Activated gamma-delta T cell treated with Interleukin-2 at 50 U/mL for 16 hours (primary cell): Measurements from ENCODE around the gene PTPRN2.
"Not testable (repeated sequence)": the region's sequence is repeated elsewhere in the genome, so short reads cannot be mapped to it uniquely, and the experiment has no call there.

ENCODE experiments used
- DNase-seq: peaks from one replicate; pipeline ENCODE4 v3.0.0-alpha.2; 2020

Gene PTPRN2

GRCh38 chr7:157847756-157848487, 739.7 kb downstream of the PTPRN2 start:
- DNase-seq = not testable (repeated sequence)

GRCh38 chr7:157846746-157847145, 740.9 kb downstream of the PTPRN2 start:
- DNase-seq = not testable (repeated sequence)

- DNase-seq = no peak
These were observed 741.4 kb downstream of the PTPRN2 start for GRCh38 chr7:157846271-157846670.

- no peak for DNase-seq
These were observed 742.3 kb downstream of the PTPRN2 start for GRCh38 chr7:157845203-157845835.

- DNase-seq = no peak
These were observed 743.0 kb downstream of the PTPRN2 start for GRCh38 chr7:157844611-157845010.

DNA sequence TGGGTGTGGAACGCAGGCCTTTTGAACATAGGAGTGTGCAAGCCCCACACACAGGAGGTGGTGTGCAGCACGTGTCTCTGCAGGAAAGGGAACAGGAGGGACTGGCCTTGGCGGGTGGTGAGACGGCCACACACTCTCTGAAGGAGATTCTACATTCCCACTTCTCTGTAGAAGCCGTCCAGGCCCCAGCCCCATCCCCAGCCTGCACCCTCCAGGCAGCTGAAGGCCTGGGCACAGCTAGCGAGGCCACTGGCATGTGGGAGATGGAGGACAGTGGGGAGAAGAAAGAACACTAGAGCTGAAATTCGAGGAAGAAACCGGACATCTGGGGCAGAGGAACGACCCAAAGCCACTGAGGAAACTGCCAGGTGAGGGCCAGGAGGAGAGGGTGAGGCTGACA, 743.5 kb downstream of the PTPRN2 start:
- no peak for DNase-seq

DNA sequence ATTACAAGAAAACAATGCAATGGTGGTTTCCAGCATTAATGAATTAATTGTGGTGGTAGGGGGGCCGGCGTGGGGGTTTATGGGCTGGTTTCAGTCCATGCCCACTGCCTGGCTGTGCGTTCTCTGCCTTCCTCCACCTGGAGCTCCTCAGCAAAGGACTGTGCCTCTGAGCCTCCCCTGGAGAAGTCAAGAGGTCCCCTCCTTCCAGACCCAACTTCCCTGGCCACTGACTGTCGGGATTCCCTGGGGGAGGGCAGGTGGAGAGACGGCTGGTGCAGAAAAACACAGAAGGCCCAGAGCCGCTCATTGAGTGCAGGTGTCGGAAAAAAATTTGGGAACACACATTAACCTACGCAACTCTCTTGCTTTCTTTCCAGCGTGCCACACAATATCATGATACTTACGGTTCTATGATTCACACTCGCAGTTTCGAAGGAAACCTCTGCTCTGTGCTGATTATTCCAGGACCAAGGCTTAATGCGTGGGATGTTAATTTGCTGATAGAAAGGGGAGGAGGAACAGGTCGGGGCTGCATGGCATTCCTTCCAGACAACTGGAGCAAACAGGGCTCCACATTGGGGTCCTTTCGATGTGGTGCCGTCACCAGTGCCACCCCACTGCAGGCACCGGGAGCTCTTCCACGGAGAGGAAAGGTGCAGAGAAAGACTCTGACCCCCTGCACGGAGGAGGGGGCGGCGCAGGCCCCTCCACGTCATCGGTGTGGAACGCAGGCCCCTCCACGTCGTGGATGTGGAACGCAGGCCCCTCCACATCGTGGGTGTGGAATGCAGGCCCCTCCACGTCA, 744.1 kb downstream of the PTPRN2 start:
- DNase-seq = no peak

- DNase-seq = no peak
These were observed 745.8 kb downstream of the PTPRN2 start for GRCh38 chr7:157841773-157842370.

- DNase-seq = no peak
These were observed 746.5 kb downstream of the PTPRN2 start for GRCh38 chr7:157840914-157841772.

- no peak for DNase-seq
These were observed 747.3 kb downstream of the PTPRN2 start for GRCh38 chr7:157840174-157840913.

- DNase-seq = no peak
These were observed 747.9 kb downstream of the PTPRN2 start for GRCh38 chr7:157839672-157840167.

GRCh38 chr7:157839226-157839625, 748.4 kb downstream of the PTPRN2 start:
- no peak for DNase-seq

DNA sequence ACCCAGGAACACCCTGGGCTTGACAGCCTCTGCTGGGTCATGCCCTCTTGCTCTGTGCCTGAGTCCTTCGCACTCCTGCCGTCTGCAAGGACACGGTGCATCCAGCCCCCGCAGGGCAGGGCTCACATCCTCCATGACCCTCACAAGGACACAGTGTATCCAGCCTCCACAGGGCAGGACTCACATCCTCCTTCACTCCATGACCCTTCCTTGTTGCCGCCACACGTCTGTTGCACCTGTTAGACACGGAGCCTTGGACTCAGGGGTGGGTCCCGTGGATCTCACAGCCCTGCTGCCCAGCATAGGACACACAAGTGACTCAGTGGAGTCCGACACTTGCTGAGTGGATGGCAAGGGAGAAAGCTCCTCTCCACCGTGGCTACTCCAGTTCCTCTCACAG, 750.1 kb downstream of the PTPRN2 start:
- no peak for DNase-seq

DNA sequence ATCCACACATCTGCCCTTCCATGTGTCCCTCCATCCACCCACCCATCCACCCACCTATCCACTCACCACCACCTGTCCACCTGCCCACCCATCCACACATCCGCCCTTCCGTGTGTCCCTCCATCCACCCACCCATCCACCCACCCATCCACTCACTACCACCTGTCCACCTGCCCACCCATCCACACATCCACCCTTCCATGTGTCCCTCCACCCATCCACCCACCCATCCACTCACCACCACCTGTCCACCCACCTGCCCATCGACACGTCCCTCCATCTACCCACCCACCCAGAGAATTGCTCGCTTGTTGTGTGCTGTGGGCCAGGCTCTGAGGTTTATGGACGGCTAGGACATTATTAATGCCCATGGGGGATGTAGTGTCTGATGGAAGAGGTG, 750.6 kb downstream of the PTPRN2 start:
- DNase-seq = no peak

DNA sequence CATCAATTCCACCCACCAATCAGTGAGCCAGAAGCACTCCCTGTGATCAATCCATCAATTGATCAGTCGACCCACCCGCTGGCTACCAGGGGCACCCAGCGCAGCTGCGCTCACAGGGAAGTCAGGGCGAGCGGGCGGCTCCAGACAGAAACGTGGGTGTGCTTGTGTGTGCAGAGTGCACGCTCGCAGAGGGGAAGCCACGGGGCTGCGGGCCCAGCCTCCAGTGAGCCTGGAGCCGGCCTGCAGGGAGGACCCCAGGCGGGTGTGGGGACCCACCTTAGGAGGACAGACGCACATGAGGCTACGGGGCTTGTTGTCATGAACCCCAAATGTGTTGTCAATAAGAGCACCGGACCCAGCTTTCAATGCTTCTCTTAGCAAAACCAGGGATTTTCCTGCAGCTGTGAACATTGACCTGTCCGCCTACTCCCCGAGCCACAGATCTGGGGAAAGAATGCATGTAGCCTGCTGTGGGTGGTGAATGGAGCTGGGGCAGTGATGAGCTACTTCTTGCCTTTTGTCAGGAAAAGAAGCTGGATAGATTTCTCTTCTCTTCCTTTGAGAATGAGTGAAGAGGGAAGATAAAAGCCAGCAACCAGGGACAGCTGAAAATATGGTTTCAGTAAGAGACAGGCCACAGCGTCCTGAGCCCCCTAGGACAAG, 753.0 kb downstream of the PTPRN2 start:
- no peak for DNase-seq

GRCh38 chr7:157832866-157833607, 754.6 kb downstream of the PTPRN2 start:
- no peak for DNase-seq

- no peak for DNase-seq
These were observed 755.2 kb downstream of the PTPRN2 start for GRCh38 chr7:157832421-157832820.

- no peak for DNase-seq
These were observed 755.6 kb downstream of the PTPRN2 start for GRCh38 chr7:157832006-157832405.

DNA sequence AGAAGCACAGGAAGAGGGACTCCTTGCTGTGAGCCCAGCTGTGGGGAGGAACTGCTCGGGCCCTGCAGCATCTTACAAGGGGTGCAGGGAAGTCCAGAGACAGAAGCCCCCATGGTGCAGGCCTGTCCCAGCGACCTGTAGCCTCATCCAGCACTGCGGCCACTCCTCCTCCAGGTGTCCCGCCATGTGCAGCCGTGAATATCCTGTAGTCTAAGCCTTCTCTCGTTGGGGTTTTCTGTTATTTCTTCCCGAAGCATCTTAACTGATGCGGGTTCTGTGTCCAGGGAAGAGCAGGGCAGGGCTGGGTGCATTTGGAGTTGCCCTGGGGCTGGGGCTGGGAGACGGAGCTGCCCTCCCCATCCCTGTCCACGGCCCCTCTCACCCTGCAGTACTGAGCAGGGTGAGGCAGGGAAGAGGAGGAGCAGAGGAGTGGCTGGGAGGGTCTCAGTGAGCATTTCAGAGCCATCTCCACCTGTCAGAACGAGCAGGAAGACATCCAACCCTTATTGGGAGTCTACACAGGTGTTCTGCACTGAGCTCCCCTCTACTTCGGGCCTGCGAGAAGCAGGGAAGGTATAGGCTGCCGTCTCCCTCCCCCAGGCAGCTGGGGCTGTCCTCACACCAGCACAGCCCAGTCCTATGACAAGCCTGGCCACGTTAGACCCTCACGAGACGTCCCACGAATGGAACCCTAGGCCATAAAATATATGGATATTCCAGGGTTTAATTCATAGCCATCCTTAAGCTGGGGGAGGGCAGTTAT, 756.3 kb downstream of the PTPRN2 start:
- DNase-seq = no peak
